ENCODE data around the gene THAP7. TPM values are rescaled to one million over a fixed set of nuclear protein-coding genes. Genes with fewer than 3 reads are reported as not detected.

THAP7 gene
- total RNA-seq, 1 experiment from 2014 or later, result 24.6 TPM

DNA sequence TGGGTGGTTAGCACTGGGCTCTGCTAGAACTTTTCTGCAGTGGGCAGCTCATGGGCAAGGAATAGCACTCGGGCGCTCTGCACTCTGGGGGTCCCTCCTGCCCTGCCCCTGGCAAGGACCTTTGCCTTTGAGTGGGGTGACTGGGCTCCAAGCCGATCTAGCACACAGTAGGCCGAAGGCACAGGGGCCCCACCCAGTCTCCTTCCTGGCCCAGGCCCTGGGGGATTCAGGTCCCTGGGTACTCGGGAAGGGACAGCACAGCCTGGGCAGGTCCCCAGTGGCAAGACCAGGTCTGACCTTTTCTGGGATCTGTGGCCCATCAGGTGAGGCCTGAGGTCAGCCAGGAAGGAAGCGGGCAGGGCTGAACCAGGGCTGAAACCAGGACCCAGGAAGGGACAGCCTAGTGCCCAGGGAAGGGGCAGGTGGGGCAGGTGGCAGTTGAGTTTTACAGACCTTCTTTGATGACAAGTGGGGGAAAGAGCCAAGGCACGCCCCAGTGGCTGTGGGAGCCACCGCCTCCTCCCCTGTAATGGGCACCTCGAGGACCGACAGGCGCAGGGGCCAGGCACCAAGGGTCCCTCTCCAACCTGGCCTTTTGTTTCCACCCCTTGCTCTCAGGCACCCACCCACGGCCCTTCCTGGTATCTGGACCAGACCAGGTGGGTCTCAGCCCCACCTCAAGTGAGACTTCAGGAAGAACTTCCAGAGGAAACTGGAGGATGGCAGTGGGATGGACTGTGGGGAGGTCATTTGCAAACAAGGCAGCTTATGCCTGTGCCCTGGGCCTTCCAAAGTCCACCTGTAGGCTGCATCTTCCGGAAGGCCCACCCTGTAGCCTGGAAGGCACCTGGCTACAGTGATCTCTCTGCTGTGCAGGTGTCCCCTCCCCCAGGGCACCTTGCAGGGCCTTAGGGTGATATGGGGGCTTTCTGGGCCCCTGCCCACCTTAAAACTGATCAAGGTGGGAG, 35.7 kb downstream of the THAP7 start:
- H2BK12ac ChIP-seq (ENCODE audit: insufficient read length, low read depth, low read length), result no peak overlapping the region
- no peak overlapping the region for H4K5ac ChIP-seq (ENCODE audit: insufficient read length, low read depth, low read length)
- H3K4ac ChIP-seq (ENCODE audit: low read depth, low read length), result no peak overlapping the region
- no peak overlapping the region; a peak in 1 of 5 replicates for H3K4me3 Mint-ChIP-seq
- DNase-seq, result no peak
- H4K20me1 ChIP-seq (ENCODE audit: control insufficient read depth, insufficient read depth, insufficient read length), result no peaks in the 10 kb centered on the region
- no peak overlapping the region for H2AK5ac ChIP-seq (ENCODE audit: insufficient read length, low read length)
- H3T11ph ChIP-seq (ENCODE audit: low read length), result no peak overlapping the region
- no peak overlapping the region for H2BK5ac ChIP-seq (ENCODE audit: insufficient read length, low read length)
- no peak overlapping the region for H2BK20ac ChIP-seq (ENCODE audit: low read depth, low read length, poor library complexity, severe bottlenecking)
- no peaks in the 10 kb centered on the region for H3K79me2 ChIP-seq (ENCODE audit: insufficient read depth, low read length)
- H2BK120ac ChIP-seq (ENCODE audit: low read depth, low read length, poor library complexity, severe bottlenecking), result no peak overlapping the region
- peaks cover 90% of the 10 kb centered on the region for H3K27me3 Mint-ChIP-seq (ENCODE audit: low read depth)
- H2AFZ ChIP-seq (ENCODE audit: low read length), result no peak overlapping the region
- no peak overlapping the region for H3K27ac ChIP-seq (ENCODE audit: insufficient read length, low read depth, low read length)
- no CpG with 5 or more reads among the region's 13 CpGs for WGBS (ENCODE audit: extremely low coverage, insufficient read length, low lambda C conversion rate)
- no peaks in the 10 kb centered on the region; the same call in 1 of the 2 replicates for H3K4me1 ChIP-seq (ENCODE audit: insufficient read depth, low read length)
- no peak overlapping the region for H4K8ac ChIP-seq (replicated peaks; ENCODE audit: insufficient read length, low read depth, low read length)
- no peak overlapping the region for H4K91ac ChIP-seq (ENCODE audit: insufficient read length, low read depth, low read length)
- no peak overlapping the region for H3K56ac ChIP-seq (ENCODE audit: insufficient read length, low read depth, low read length)
- H3K9me3 Mint-ChIP-seq, result no peaks in the 10 kb centered on the region; a peak in 1 of 5 replicates
- no peaks in the 10 kb centered on the region; a peak in 1 of 7 replicates for H3K36me3 Mint-ChIP-seq (ENCODE audit: insufficient read depth in 1 of 3, low read depth in 3 of 3)
- H3K79me1 ChIP-seq (ENCODE audit: insufficient read depth, low read depth, low read length, poor library complexity, severe bottlenecking), result no peaks in the 10 kb centered on the region
- no peak overlapping the region for H3K4me2 ChIP-seq (ENCODE audit: insufficient read depth, insufficient read length, low read length)
- no peak overlapping the region for H3K18ac ChIP-seq (ENCODE audit: insufficient read length, low read depth, low read length)
- no peak overlapping the region for H2BK15ac ChIP-seq (ENCODE audit: low read depth, low read length)
- H3K23me2 ChIP-seq (ENCODE audit: insufficient read length, low read depth, low read length, poor library complexity, severe bottlenecking), result no peaks in the 10 kb centered on the region
- H3K9ac ChIP-seq (ENCODE audit: extremely low read depth, insufficient read length, low read length), result no peak overlapping the region
- peaks cover 31% of the 10 kb centered on the region; the same call in 1 of the 2 replicates for H3K27me3 ChIP-seq (ENCODE audit: insufficient read depth, low read length)
- TF ChIP-seq CTCF (conservative IDR thresholded peaks at IDR 0.05), result no peak
- no peak overlapping the region for H3K23ac ChIP-seq (ENCODE audit: insufficient read length, low read depth, low read length)
- peaks cover 21 to 29% of the 10 kb centered on the region in 2 experiments for H3K4me1 Mint-ChIP-seq
- H3K9me3 ChIP-seq (ENCODE audit: control insufficient read depth, low read depth, low read length), result no peaks in the 10 kb centered on the region
- no peak overlapping the region for H3K14ac ChIP-seq (ENCODE audit: insufficient read depth, low read length)
- no peak overlapping the region for H3K27ac Mint-ChIP-seq

Measured in H9 (cell line).